Mesendoderm (in vitro differentiated cells): ENCODE results near the gene TPO.
A peak's percentile ranks its signal among the peaks of the same experiment; 100 is the strongest.

ENCODE experiments used
- DNase-seq: peaks from one replicate; pipeline ENCODE4 v3.0.0; 2013
- H2AK5ac ChIP-seq: 2 replicates; pipeline ENCODE4 v1.6.1; 2013; ENCODE audit warnings: low read length, inconsistent platforms
- H2BK120ac ChIP-seq: 2 replicates; pipeline ENCODE4 v1.6.1; 2013; ENCODE audit warnings: low read depth, mild to moderate bottlenecking, low read length, moderate library complexity, mixed read lengths
- H2BK15ac ChIP-seq: replicated peaks from 2 replicates; pipeline ENCODE4 v1.6.1; 2013; ENCODE audit warnings: low read depth, mild to moderate bottlenecking, moderate library complexity
- H2BK5ac ChIP-seq: 2 replicates; pipeline ENCODE4 v1.6.1; 2013; ENCODE audit warnings: low read length, inconsistent platforms
- H3K18ac ChIP-seq: 2 replicates; pipeline ENCODE4 v1.6.1; 2013; ENCODE audit warnings: mild to moderate bottlenecking, low read length, mixed read lengths
- H3K23ac ChIP-seq: one replicate; pipeline ENCODE4 v1.6.1; 2013; ENCODE audit warnings: low read length
- H3K27ac ChIP-seq: 2 replicates; pipeline ENCODE4 v1.5.1; 2013; ENCODE audit warnings: low read depth, mild to moderate bottlenecking, inconsistent platforms, low read length, moderate library complexity
- H3K27me3 ChIP-seq: 2 replicates; pipeline ENCODE4 v1.6.1; 2013; ENCODE audit warnings: low read length, control low read depth, mild to moderate bottlenecking, inconsistent platforms; ENCODE audit not compliant: insufficient read depth, poor library complexity
- H3K36me3 ChIP-seq: 2 replicates; pipeline ENCODE4 v1.6.1; 2013; ENCODE audit warnings: low read length, inconsistent platforms; ENCODE audit not compliant: control insufficient read depth, insufficient read depth
- H3K4ac ChIP-seq: one replicate; pipeline ENCODE4 v1.6.1; 2013; ENCODE audit warnings: low read depth, mild to moderate bottlenecking, low read length, moderate library complexity
- H3K4me1 ChIP-seq: 2 replicates; pipeline ENCODE4 v1.6.1; 2013; ENCODE audit warnings: low read depth, low read length, inconsistent platforms; ENCODE audit not compliant: control insufficient read depth
- H3K4me2 ChIP-seq: 2 replicates; pipeline ENCODE4 v1.6.1; 2013; ENCODE audit warnings: low read length
- H3K4me3 ChIP-seq: 2 replicates; pipeline ENCODE4 v1.5.1; 2013; ENCODE audit warnings: mild to moderate bottlenecking, low read length
- H3K56ac ChIP-seq: one replicate; pipeline ENCODE4 v1.6.1; 2013; ENCODE audit warnings: low read length
- H3K79me1 ChIP-seq: 2 replicates; pipeline ENCODE4 v1.6.1; 2013; ENCODE audit warnings: low read length, inconsistent platforms
- H3K79me2 ChIP-seq: 2 replicates; pipeline ENCODE4 v1.6.1; 2013; ENCODE audit warnings: mild to moderate bottlenecking, low read length; ENCODE audit not compliant: control insufficient read depth, insufficient read depth
- H3K9ac ChIP-seq: 2 replicates; pipeline ENCODE4 v1.6.1; 2013; ENCODE audit warnings: low read length, inconsistent platforms
- H4K5ac ChIP-seq: one replicate; pipeline ENCODE4 v1.6.1; 2013; ENCODE audit warnings: low read length
- H4K8ac ChIP-seq: one replicate; pipeline ENCODE4 v1.6.1; 2013; ENCODE audit warnings: low read depth, mild to moderate bottlenecking, control low read depth, low read length, moderate library complexity
- WGBS: extraction: QIAGEN DNeasy Blood & Tissue Kit; methylation state at CpG from one replicate; pipeline ENCODE4 v1.1.7; 2013; ENCODE audit warnings: low lambda C conversion rate, missing lambda C conversion rate; ENCODE audit not compliant: insufficient coverage; ENCODE audit errors: extremely low coverage; 5-methylcytosine and 5-hydroxymethylcytosine counted together

TPO gene

DNA sequence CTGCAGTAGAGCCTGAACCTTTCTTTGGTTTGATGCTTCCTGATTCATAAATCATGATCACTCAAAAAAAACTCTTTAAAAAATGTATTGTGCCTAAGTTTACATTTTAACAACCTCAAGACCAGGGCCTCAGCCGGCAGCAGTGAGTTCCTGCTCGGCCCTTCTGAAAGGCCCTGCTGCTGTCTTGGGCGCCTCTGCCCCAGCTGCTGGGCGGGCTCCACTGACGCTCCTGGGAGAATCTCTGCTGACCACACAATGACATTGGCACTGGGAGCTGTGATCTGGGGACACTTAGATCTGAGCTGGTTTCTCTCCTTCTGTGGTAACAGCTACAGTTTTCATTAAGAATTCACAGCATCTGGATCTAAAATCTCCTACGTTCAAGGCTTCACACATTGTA, 25.7 kb downstream of the TPO start:
- no peak overlapping the region for H2BK5ac ChIP-seq
- no peak overlapping the region for H3K4ac ChIP-seq
- no peak overlapping the region for H3K4me2 ChIP-seq
- H2BK120ac ChIP-seq, result no peak overlapping the region
- H3K18ac ChIP-seq, result no peak overlapping the region
- H2AK5ac ChIP-seq, result no peak overlapping the region
- H4K8ac ChIP-seq, result no peak overlapping the region
- no peaks in the 10 kb centered on the region for H3K79me2 ChIP-seq
- DNase-seq, result no peak
- H3K9ac ChIP-seq, result no peak overlapping the region
- H2BK15ac ChIP-seq, result no peak overlapping the region
- H3K36me3 ChIP-seq, result no peaks in the 10 kb centered on the region
- H3K27ac ChIP-seq, result no peak overlapping the region
- H3K56ac ChIP-seq, result no peak overlapping the region
- H3K23ac ChIP-seq, result no peak overlapping the region
- no peaks in the 10 kb centered on the region for H3K79me1 ChIP-seq
- H4K5ac ChIP-seq, result no peak overlapping the region
- H3K4me3 ChIP-seq, result no peak overlapping the region
- no peaks in the 10 kb centered on the region for H3K4me1 ChIP-seq
- H3K27me3 ChIP-seq, result no peaks in the 10 kb centered on the region
- no CpG with 5 or more reads among the region's 6 CpGs for WGBS

DNA sequence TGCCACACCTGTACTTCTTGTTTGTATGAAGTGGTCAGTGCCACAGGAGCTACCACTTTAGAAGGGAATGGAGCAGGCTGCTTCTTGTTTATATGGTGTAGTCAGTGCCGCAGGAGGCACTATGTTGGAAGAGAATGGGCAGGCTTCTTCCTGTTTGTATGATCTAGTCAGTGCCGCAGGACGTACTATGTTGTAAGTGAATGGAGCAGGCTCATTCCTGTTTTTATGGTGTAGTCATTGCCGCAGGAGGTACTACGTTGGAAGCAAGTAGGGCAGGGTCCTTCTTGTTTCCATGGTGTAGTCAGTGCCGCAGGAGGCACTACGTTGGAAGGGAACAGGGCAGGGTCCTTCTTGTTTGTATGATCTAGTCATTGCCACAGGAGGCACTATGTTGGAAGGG, 27.3 kb downstream of the TPO start:
- no peak overlapping the region for H3K18ac ChIP-seq
- H3K79me2 ChIP-seq, result no peaks in the 10 kb centered on the region
- no peaks in the 10 kb centered on the region for H3K79me1 ChIP-seq
- H2BK120ac ChIP-seq, result no peak overlapping the region
- H3K27ac ChIP-seq, result no peak overlapping the region
- no peak overlapping the region for H4K8ac ChIP-seq
- DNase-seq, result peak; percentile 1
- no peak overlapping the region for H3K23ac ChIP-seq
- H3K4ac ChIP-seq, result no peak overlapping the region
- H2BK15ac ChIP-seq, result no peak overlapping the region
- H3K27me3 ChIP-seq, result no peaks in the 10 kb centered on the region
- H3K4me2 ChIP-seq, result no peak overlapping the region
- no peak overlapping the region for H3K4me3 ChIP-seq
- no peak overlapping the region for H4K5ac ChIP-seq
- H2BK5ac ChIP-seq, result no peak overlapping the region
- no CpG with 5 or more reads among the region's 7 CpGs for WGBS
- no peaks in the 10 kb centered on the region for H3K36me3 ChIP-seq
- H3K4me1 ChIP-seq, result no peaks in the 10 kb centered on the region
- no peak overlapping the region for H3K9ac ChIP-seq
- H3K56ac ChIP-seq, result no peak overlapping the region
- no peak overlapping the region for H2AK5ac ChIP-seq

DNA sequence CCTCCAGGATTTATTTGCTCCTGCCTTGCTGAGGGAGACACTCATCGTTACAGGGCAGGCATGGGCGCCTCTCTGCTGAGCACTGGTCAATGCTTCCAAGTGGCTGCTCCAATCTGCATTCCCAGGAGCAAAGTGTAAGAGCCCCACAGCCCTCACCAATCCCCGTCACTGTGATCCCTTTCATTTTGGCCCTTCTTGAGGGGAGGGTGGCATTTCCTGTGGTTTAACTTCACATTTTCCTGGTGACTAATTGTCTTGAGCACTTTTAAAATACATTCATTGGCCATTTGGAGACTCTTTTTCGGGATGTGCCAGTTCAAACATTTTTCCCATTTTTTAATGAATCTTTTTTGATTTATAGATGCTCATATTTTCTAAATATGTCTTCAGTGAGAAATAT, 33.0 kb downstream of the TPO start:
- no peaks in the 10 kb centered on the region for H3K27me3 ChIP-seq
- H3K4ac ChIP-seq, result no peak overlapping the region
- no peak overlapping the region for H2AK5ac ChIP-seq
- H3K9ac ChIP-seq, result no peak overlapping the region
- H3K18ac ChIP-seq, result no peak overlapping the region
- H2BK15ac ChIP-seq, result no peak overlapping the region
- H3K27ac ChIP-seq, result no peak overlapping the region
- H3K79me1 ChIP-seq, result no peaks in the 10 kb centered on the region
- no peak overlapping the region for H3K56ac ChIP-seq
- no peak overlapping the region for H3K4me2 ChIP-seq
- no peak overlapping the region for H3K23ac ChIP-seq
- H2BK120ac ChIP-seq, result no peak overlapping the region
- H3K4me3 ChIP-seq, result no peak overlapping the region
- no peak for DNase-seq
- no peaks in the 10 kb centered on the region for H3K4me1 ChIP-seq
- no peaks in the 10 kb centered on the region for H3K79me2 ChIP-seq
- WGBS, result no CpG with 5 or more reads among the region's 4 CpGs
- no peak overlapping the region for H4K5ac ChIP-seq
- H3K36me3 ChIP-seq, result no peaks in the 10 kb centered on the region
- no peak overlapping the region for H2BK5ac ChIP-seq
- H4K8ac ChIP-seq, result no peak overlapping the region

GRCh38 chr2:1448009-1448408, 34.7 kb downstream of the TPO start:
- Histone ChIP-seq H4K5ac (no peak overlapping the region), H4K8ac (no peak overlapping the region), H2BK15ac (no peak overlapping the region), H3K4me2 (no peak overlapping the region), H2BK5ac (no peak overlapping the region), H3K18ac (no peak overlapping the region), H3K23ac (no peak overlapping the region), H2AK5ac (no peak overlapping the region), H3K27ac (no peak overlapping the region), H3K9ac (no peak overlapping the region), H3K27me3 (no peaks in the 10 kb centered on the region), H3K4me3 (no peak overlapping the region), H3K56ac (no peak overlapping the region), H2BK120ac (no peak overlapping the region), H3K4me1 (no peaks in the 10 kb centered on the region), H3K4ac (no peak overlapping the region), H3K79me1 (no peaks in the 10 kb centered on the region), H3K79me2 (no peaks in the 10 kb centered on the region), H3K36me3 (no peaks in the 10 kb centered on the region)
- no peak for DNase-seq
- no CpG with 5 or more reads among the region's 18 CpGs for WGBS

GRCh38 chr2:1450915-1451314, 37.7 kb downstream of the TPO start:
- Histone ChIP-seq H3K4me2 (no peak overlapping the region), H3K18ac (no peak overlapping the region), H3K4ac (no peak overlapping the region), H4K5ac (no peak overlapping the region), H3K56ac (no peak overlapping the region), H3K27me3 (no peaks in the 10 kb centered on the region), H3K9ac (no peak overlapping the region), H3K4me1 (no peaks in the 10 kb centered on the region), H3K4me3 (no peak overlapping the region), H2BK5ac (no peak overlapping the region), H2AK5ac (no peak overlapping the region), H3K79me2 (no peaks in the 10 kb centered on the region), H3K23ac (no peak overlapping the region), H3K27ac (no peak overlapping the region), H3K79me1 (no peaks in the 10 kb centered on the region), H2BK120ac (no peak overlapping the region), H3K36me3 (no peaks in the 10 kb centered on the region), H2BK15ac (no peak overlapping the region), H4K8ac (no peak overlapping the region)
- no peak for DNase-seq
- WGBS, result no CpG with 5 or more reads among the region's 4 CpGs

DNA sequence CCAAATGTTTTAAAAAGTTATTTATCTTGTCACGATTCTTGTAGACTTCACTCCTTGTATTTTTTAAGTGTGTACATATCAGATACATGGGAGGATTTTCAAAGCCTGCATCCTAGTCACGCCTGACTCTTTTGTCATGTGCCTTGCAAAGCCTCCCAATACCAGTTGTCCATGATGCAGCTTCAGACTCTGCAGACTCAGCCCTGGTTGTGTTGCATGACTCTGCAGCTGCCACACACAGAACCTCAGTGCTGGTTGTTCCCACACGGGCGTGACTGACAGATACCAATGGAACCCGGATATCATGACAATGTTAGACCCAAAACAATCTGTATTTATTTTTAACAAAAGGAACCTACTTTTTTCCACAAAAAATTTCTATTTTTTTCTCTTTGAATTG, 38.2 kb downstream of the TPO start:
- Histone ChIP-seq H3K27ac (no peak overlapping the region), H3K4me1 (no peaks in the 10 kb centered on the region), H3K4me3 (no peak overlapping the region), H3K36me3 (no peaks in the 10 kb centered on the region), H3K18ac (no peak overlapping the region), H3K4ac (no peak overlapping the region), H4K8ac (no peak overlapping the region), H3K79me1 (no peaks in the 10 kb centered on the region), H3K79me2 (no peaks in the 10 kb centered on the region), H3K9ac (no peak overlapping the region), H4K5ac (no peak overlapping the region), H2BK15ac (no peak overlapping the region), H3K27me3 (no peaks in the 10 kb centered on the region), H2BK5ac (no peak overlapping the region), H3K56ac (no peak overlapping the region), H3K23ac (no peak overlapping the region), H2AK5ac (no peak overlapping the region), H3K4me2 (no peak overlapping the region), H2BK120ac (no peak overlapping the region)
- 100% methylated on average over 1 of the region's 5 CpGs for WGBS
- no peak for DNase-seq
